ENCODE results near the gene PSMB2. TPM values are rescaled to one million over a fixed set of nuclear protein-coding genes. Genes with fewer than 3 reads are reported as not detected.

PSMB2 gene
- total RNA-seq, 4 donors from 2014 or later, result 16.1 to 41.6 (median 29.0) TPM

DNA sequence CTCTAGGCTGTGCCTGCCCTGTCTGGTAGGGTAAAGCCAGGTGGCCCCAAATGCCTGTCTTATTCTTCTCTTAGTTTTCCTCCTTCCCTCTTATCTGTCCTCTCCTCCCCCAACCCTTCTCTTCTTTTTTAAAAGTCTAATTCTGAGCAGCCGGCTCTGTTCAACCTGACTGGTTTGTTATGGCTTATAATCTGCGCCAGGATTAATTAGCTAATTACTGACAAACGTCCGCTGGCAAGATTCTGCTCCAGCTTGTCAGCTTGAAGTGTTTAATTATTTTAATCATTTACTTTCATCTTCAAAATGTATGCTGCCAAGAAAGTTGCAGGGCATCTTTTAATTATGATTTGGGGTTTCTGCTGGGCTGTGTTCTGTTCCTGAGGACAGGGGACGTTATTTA lies 27.2 kb upstream of the PSMB2 start:
- Histone ChIP-seq H3K27ac (no peak overlapping the region), H3K27me3 (peaks cover 22% of the 10 kb centered on the region), H3K4me3 (no peak overlapping the region), H3K4me1 (no peaks in the 10 kb centered on the region), H3K9me3 (no peaks in the 10 kb centered on the region), H3K36me3 (no peaks in the 10 kb centered on the region)
- DNase-seq, result no peak
- in situ Hi-C loops (cut with MboI; ENCODE audit: low pct_ligation_motif_present in 1 of 4, low pct_unique_long_range_greater_than_20kb in 1 of 4, low sequenced_read_pairs in 3 of 4), result no loop called here
- 70 to 85% methylated on average over 3 to 5 of the region's 5 CpGs for WGBS, 2 donors (ENCODE audit: low coverage in 1 of 2)
- TF ChIP-seq EP300 (IDR thresholded peaks at IDR 0.05; ENCODE audit: low read depth), result no peak
- no peak for TF ChIP-seq POLR2A (IDR thresholded peaks at IDR 0.05)
- no peak for TF ChIP-seq POLR2AphosphoS5 (IDR thresholded peaks at IDR 0.05)
- TF ChIP-seq, protein P1, sequence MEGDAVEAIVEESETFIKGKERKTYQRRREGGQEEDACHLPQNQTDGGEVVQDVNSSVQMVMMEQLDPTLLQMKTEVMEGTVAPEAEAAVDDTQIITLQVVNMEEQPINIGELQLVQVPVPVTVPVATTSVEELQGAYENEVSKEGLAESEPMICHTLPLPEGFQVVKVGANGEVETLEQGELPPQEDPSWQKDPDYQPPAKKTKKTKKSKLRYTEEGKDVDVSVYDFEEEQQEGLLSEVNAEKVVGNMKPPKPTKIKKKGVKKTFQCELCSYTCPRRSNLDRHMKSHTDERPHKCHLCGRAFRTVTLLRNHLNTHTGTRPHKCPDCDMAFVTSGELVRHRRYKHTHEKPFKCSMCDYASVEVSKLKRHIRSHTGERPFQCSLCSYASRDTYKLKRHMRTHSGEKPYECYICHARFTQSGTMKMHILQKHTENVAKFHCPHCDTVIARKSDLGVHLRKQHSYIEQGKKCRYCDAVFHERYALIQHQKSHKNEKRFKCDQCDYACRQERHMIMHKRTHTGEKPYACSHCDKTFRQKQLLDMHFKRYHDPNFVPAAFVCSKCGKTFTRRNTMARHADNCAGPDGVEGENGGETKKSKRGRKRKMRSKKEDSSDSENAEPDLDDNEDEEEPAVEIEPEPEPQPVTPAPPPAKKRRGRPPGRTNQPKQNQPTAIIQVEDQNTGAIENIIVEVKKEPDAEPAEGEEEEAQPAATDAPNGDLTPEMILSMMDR (IDR thresholded peaks at IDR 0.05), result no peak
- intact Hi-C loops (cut with DNase I; ENCODE audit: low total_unique reads), result no loop called here

DNA sequence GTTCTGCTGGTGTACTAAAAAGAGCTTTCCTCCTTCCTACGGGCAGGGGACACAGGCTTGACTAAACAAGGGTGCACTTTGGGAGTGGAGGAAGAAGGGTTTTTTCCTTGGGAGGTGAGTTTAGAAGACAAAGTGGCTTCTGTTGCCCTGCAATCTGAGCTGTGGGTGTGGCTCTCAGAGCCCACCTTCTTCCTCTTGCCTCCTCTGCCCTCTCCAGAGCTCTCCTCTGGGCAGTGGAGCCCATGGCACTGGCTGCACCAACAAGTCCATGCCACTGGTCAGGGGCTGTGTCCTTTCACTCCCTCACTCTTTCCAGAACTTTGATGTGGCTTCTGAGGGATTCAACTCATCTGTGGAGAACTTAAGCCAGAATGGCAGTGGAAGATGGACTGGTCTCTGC lies 25.6 kb upstream of the PSMB2 start:
- no peaks in the 10 kb centered on the region for H3K4me1 ChIP-seq
- no peaks in the 10 kb centered on the region for H3K9me3 ChIP-seq
- H3K27ac ChIP-seq, result no peak overlapping the region
- DNase-seq, result no peak
- TF ChIP-seq EP300 (IDR thresholded peaks at IDR 0.05; ENCODE audit: low read depth) (no peak), POLR2AphosphoS5 (IDR thresholded peaks at IDR 0.05) (no peak), POLR2A (IDR thresholded peaks at IDR 0.05) (no peak)
- TF ChIP-seq, protein P1 (IDR thresholded peaks at IDR 0.05), result no peak
- peaks cover 13% of the 10 kb centered on the region for H3K27me3 ChIP-seq
- 33% methylated on average over 1 of the region's 1 CpG; no CpG with 5 or more reads in 1 of the 2 donors for WGBS, 2 donors (ENCODE audit: low coverage in 1 of 2)
- no peak overlapping the region for H3K4me3 ChIP-seq
- intact Hi-C loops (cut with DNase I; ENCODE audit: low total_unique reads) (no loop called here), in situ Hi-C loops (cut with MboI; ENCODE audit: low pct_ligation_motif_present in 1 of 4, low pct_unique_long_range_greater_than_20kb in 1 of 4, low sequenced_read_pairs in 3 of 4) (no loop called here)
- no peaks in the 10 kb centered on the region for H3K36me3 ChIP-seq

DNA sequence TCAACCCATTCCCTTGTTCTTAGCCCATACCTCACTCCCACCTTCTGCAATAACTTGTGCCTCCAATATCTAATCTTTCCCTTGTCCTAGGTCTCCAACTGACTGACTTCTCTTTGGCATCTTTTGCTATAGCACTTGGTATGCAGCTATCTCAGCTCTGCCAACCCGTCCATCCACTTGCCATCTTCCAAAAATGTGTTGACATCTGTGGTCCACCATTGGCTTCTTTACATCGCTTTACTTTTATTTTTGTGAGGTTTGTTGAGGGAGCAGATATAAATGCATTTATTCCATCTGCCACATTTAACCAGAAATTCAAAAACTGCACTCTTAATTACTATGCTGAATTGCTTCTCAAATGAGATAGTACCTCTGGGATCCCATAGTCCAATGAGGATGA lies 24.9 kb upstream of the PSMB2 start:
- intact Hi-C loops (cut with DNase I; ENCODE audit: low total_unique reads), result no loop called here
- in situ Hi-C loops (cut with MboI; ENCODE audit: low pct_ligation_motif_present in 1 of 4, low pct_unique_long_range_greater_than_20kb in 1 of 4, low sequenced_read_pairs in 3 of 4), result no loop called here
- TF ChIP-seq, protein P1 (IDR thresholded peaks at IDR 0.05), result no peak
- no peak for TF ChIP-seq EP300 (IDR thresholded peaks at IDR 0.05; ENCODE audit: low read depth)
- no peak for TF ChIP-seq POLR2AphosphoS5 (IDR thresholded peaks at IDR 0.05)
- no peak for TF ChIP-seq POLR2A (IDR thresholded peaks at IDR 0.05)

DNA sequence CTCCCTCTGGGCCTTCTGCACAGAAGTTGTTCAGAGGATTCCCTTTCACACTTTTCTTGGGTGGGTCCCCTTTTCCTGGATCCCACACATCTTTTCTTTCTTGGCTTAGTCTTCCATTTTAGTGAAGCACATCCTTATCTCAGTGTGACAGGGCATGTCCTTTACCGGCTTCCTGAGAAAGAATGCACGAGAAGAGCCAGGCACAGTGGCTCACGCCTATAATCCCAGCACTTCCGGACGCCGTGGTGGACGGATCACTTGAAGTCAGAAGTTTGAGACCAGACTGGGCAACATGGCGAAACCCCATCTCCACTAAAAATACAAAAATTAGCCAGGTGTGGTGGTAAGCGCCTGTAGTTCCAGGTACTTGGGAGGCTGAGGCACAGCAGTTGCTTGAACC lies 22.1 kb upstream of the PSMB2 start:
- no peak for TF ChIP-seq EP300 (IDR thresholded peaks at IDR 0.05; ENCODE audit: low read depth)
- TF ChIP-seq, protein P1 (IDR thresholded peaks at IDR 0.05), result no peak
- no peak for TF ChIP-seq POLR2A (IDR thresholded peaks at IDR 0.05)
- no peak for TF ChIP-seq POLR2AphosphoS5 (IDR thresholded peaks at IDR 0.05)
- Histone ChIP-seq H3K4me3 (no peak overlapping the region), H3K27ac (no peak overlapping the region), H3K36me3 (no peaks in the 10 kb centered on the region), H3K4me1 (no peaks in the 10 kb centered on the region), H3K27me3 (peaks cover 12% of the 10 kb centered on the region), H3K9me3 (no peaks in the 10 kb centered on the region)
- WGBS, 2 donors (ENCODE audit: low coverage in 1 of 2), result 82 to 90% methylated on average over 8 to 9 of the region's 9 CpGs
- no peak for DNase-seq
- intact Hi-C loops (cut with DNase I; ENCODE audit: low total_unique reads), result no loop called here
- in situ Hi-C loops (cut with MboI; ENCODE audit: low pct_ligation_motif_present in 1 of 4, low pct_unique_long_range_greater_than_20kb in 1 of 4, low sequenced_read_pairs in 3 of 4), result no loop called here

More for the DNA sequence above, 24.9 kb upstream of the PSMB2 start:
- Histone ChIP-seq H3K36me3 (no peaks in the 10 kb centered on the region), H3K4me1 (no peaks in the 10 kb centered on the region), H3K9me3 (no peaks in the 10 kb centered on the region), H3K27me3 (peaks cover 12% of the 10 kb centered on the region), H3K27ac (no peak overlapping the region), H3K4me3 (no peak overlapping the region)
- 77 to 81% methylated on average over 2 of the region's 2 CpGs for WGBS, 2 donors (ENCODE audit: low coverage in 1 of 2)
- no peak for DNase-seq
